GM23338 (cell line): ENCODE data around the gene KRTAP4-16. TPM values are rescaled to one million over a fixed set of nuclear protein-coding genes. Genes with fewer than 3 reads are reported as not detected.

ENCODE experiments used
- ATAC-seq: fragments of 200-7000 bp; cut with Tn5 transposase; 3 replicates; pipeline ENCODE4 v1.9.1; 2020
- DNase-seq: peaks from one replicate; pipeline ENCODE4 v3.0.0-alpha.2; 2015; ENCODE audit warnings: low spot score
- H2AFZ ChIP-seq: fragments of 200-600 bp; sonication (generic); 2 replicates; pipeline ENCODE4 v1.8.0; 2016; ENCODE audit warnings: antibody characterized with exemption, mild to moderate bottlenecking, moderate library complexity
- H3F3A ChIP-seq: fragments of 200-600 bp; sonication (generic); replicated peaks from 2 replicates; pipeline ENCODE4 v1.8.0; 2017; ENCODE audit warnings: antibody characterized with exemption, mixed run types, low read depth
- H3K27ac ChIP-seq: fragments of 200-600 bp; sonication (generic); 2 replicates; pipeline ENCODE4 v1.6.1; 2016; ENCODE audit warnings: low read depth
- H3K27me3 ChIP-seq: fragments of 200-600 bp; sonication (generic); 2 replicates; pipeline ENCODE4 v1.8.0; 2016; ENCODE audit warnings: mild to moderate bottlenecking, mixed run types, moderate library complexity; ENCODE audit not compliant: insufficient read depth
- H3K36me3 ChIP-seq: fragments of 200-600 bp; sonication (generic); 2 replicates; pipeline ENCODE4 v1.8.0; 2016; ENCODE audit warnings: mild to moderate bottlenecking; ENCODE audit not compliant: insufficient read depth
- H3K4me1 ChIP-seq: fragments of 200-600 bp; sonication (generic); 2 replicates; pipeline ENCODE4 v1.8.0; 2016; ENCODE audit warnings: mild to moderate bottlenecking, moderate library complexity; ENCODE audit not compliant: insufficient read depth
- H3K4me2 ChIP-seq: fragments of 200-600 bp; sonication (generic); 2 replicates; pipeline ENCODE4 v1.7.1; 2017; ENCODE audit warnings: mixed run types
- H3K4me3 ChIP-seq: fragments of 200-600 bp; sonication (generic); 2 replicates; pipeline ENCODE4 v1.6.1; 2016; ENCODE audit warnings: mixed run types
- H3K79me2 ChIP-seq: fragments of 200-600 bp; sonication (generic); replicated peaks from 2 replicates; pipeline ENCODE4 v1.8.0; 2017; ENCODE audit warnings: mild to moderate bottlenecking; ENCODE audit not compliant: insufficient read depth
- H3K9me2 ChIP-seq: fragments of 200-600 bp; sonication (generic); 2 replicates; pipeline ENCODE4 v1.8.0; 2017; ENCODE audit not compliant: insufficient read depth
- H4K20me1 ChIP-seq: fragments of 200-600 bp; sonication (generic); replicated peaks from 2 replicates; pipeline ENCODE4 v1.8.0; 2017; ENCODE audit warnings: mild to moderate bottlenecking; ENCODE audit not compliant: insufficient read depth
- H3K27ac Mint-ChIP-seq: 2 replicates; pipeline ENCODE4 v1.8.0; 2020; ENCODE audit warnings: inconsistent platforms, mild to moderate bottlenecking, moderate library complexity, mixed read lengths
- H3K27me3 Mint-ChIP-seq: 3 replicates; pipeline ENCODE4 v1.8.0; 2022; ENCODE audit warnings: low read depth, mild to moderate bottlenecking, moderate library complexity, mixed read lengths, inconsistent platforms; ENCODE audit not compliant: insufficient read depth, poor library complexity
- H3K36me3 Mint-ChIP-seq: 3 replicates; pipeline ENCODE4 v1.8.0; 2021; ENCODE audit warnings: low read depth, mild to moderate bottlenecking, inconsistent platforms, moderate library complexity, mixed read lengths
- H3K4me1 Mint-ChIP-seq: 3 replicates; pipeline ENCODE4 v1.8.0; 2020; ENCODE audit warnings: mild to moderate bottlenecking, inconsistent platforms, mixed read lengths
- H3K4me3 Mint-ChIP-seq: 3 replicates; pipeline ENCODE4 v1.8.0; 2021; ENCODE audit warnings: moderate library complexity, mild to moderate bottlenecking, inconsistent platforms, mixed read lengths
- H3K9me3 Mint-ChIP-seq: 3 replicates; pipeline ENCODE4 v1.8.0; 2020; ENCODE audit warnings: moderate library complexity, mild to moderate bottlenecking, inconsistent platforms, mixed read lengths
- EZH2 ChIP-seq: fragments of 200-600 bp; sonication (generic); IDR thresholded peaks from one replicate; pipeline ENCODE4 v1.8.0; 2017; ENCODE audit warnings: antibody characterized with exemption, mild to moderate bottlenecking, low read depth; ENCODE audit not compliant: unreplicated experiment
- POLR2AphosphoS5 ChIP-seq: IDR thresholded peaks from 2 replicates; pipeline ENCODE4 v1.6.1; 2016; ENCODE audit warnings: antibody characterized with exemption, low read depth
- REST ChIP-seq: IDR thresholded peaks from one replicate; pipeline ENCODE4 v1.6.1; 2018; ENCODE audit warnings: antibody characterized with exemption; ENCODE audit not compliant: unreplicated experiment
- ZNF114 ChIP-seq: fragments of 250-450 bp; sonication (Bioruptor Pico); IDR thresholded peaks from 2 replicates; pipeline ENCODE4 v1.5.0; 2020; ENCODE audit warnings: mild to moderate bottlenecking, moderate library complexity
- polyA plus RNA-seq: library from polyadenylated mRNA; unstranded; fragments of >200 nt; fragmentation: Nextera tagmentation; extraction: Ambion mirVana; gene quantifications from 2 replicates; pipeline ENCODE4 v1.2.1, GENCODE V29; 2016
- total RNA-seq: library from RNA; depleted of rRNA; stranded (reverse); fragments of >200 nt; shearing (Covaris generic); gene quantifications from 2 replicates; pipeline ENCODE4 v1.2.3, GENCODE V29; 2014
- TF ChIP-seq, protein P1 (sequence below), 2 experiments: fragments of 200-600 bp in 1 of 2; sonication (generic) in 1 of 2; conservative IDR thresholded peaks; 2 replicates each; pipeline versions ENCODE4 v1.5.1 to v1.6.1; 2016 to 2017; ENCODE audit warnings: antibody characterized with exemption in 2 of 2, low read depth in 2 of 2, mild to moderate bottlenecking in 2 of 2, moderate library complexity in 1 of 2

KRTAP4-16 gene
- total and polyA plus RNA-seq, 2 experiments from 2014 or later: not detected

DNA sequence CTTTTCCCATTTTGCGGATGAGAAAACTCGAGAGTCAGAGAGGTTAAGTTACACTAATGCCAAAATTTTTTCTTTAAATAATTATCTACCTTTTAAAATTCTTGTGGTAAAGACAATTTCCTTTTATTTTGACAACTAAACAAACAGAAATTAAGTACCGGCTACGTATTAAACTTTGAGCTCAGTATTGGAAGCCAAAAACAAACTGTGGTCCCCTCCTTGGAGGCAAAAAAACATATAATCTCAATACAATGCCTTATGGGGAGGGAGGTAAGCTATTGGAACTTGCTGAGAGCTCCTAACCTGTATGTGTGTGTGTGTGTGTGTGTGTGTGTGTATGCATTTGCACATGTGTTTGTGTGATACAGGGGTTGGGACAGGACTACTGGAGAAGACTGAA, 38.6 kb downstream of the KRTAP4-16 start:
- no peaks in the 10 kb centered on the region for H3K79me2 ChIP-seq
- no peak overlapping the region for H2AFZ ChIP-seq
- no peaks in the 10 kb centered on the region for H3K27me3 Mint-ChIP-seq
- no peak overlapping the region for H3K27ac ChIP-seq
- no peak overlapping the region for H3K4me2 ChIP-seq
- H3K9me3 Mint-ChIP-seq: no peaks in the 10 kb centered on the region
- H3K9me2 ChIP-seq: no peaks in the 10 kb centered on the region; the same call in none of the 2 replicates
- DNase-seq (no peak), ATAC-seq (no peak)
- H3F3A ChIP-seq: no peaks in the 10 kb centered on the region
- H3K27ac Mint-ChIP-seq: no peak overlapping the region
- TF ChIP-seq REST (no peak), ZNF114 (CRISPR knock-in tag) (no peak)
- H3K4me1 Mint-ChIP-seq: peaks cover 4% of the 10 kb centered on the region
- H4K20me1 ChIP-seq: no peaks in the 10 kb centered on the region
- H3K36me3 Mint-ChIP-seq: no peaks in the 10 kb centered on the region
- 0 out of 2 replicates have a peak, but pooled peaks cover 6% of the 10 kb centered on the region for H3K4me1 ChIP-seq
- no peaks in the 10 kb centered on the region for H3K36me3 ChIP-seq
- H3K4me3 ChIP-seq: no peak overlapping the region
- no peaks in the 10 kb centered on the region for H3K27me3 ChIP-seq
- H3K4me3 Mint-ChIP-seq: no peak overlapping the region

GRCh38 chr17:41061964-41062363, 40.0 kb downstream of the KRTAP4-16 start:
- H4K20me1 ChIP-seq: no peaks in the 10 kb centered on the region
- H3K79me2 ChIP-seq: no peaks in the 10 kb centered on the region
- Mint-ChIP-seq H3K27me3 (no peaks in the 10 kb centered on the region), H3K9me3 (0 out of 3 replicates have a peak, but pooled peaks cover 3% of the 10 kb centered on the region), H3K4me3 (no peak overlapping the region), H3K36me3 (no peaks in the 10 kb centered on the region), H3K27ac (no peak overlapping the region), H3K4me1 (peaks cover 4% of the 10 kb centered on the region)
- no peaks in the 10 kb centered on the region for H3K27me3 ChIP-seq
- H3K4me2 ChIP-seq: no peak overlapping the region
- H3K27ac ChIP-seq: no peak overlapping the region
- H3K4me3 ChIP-seq: no peak overlapping the region
- TF ChIP-seq REST (no peak), POLR2AphosphoS5 (no peak), EZH2 (no peak)
- TF ChIP-seq, protein P1, sequence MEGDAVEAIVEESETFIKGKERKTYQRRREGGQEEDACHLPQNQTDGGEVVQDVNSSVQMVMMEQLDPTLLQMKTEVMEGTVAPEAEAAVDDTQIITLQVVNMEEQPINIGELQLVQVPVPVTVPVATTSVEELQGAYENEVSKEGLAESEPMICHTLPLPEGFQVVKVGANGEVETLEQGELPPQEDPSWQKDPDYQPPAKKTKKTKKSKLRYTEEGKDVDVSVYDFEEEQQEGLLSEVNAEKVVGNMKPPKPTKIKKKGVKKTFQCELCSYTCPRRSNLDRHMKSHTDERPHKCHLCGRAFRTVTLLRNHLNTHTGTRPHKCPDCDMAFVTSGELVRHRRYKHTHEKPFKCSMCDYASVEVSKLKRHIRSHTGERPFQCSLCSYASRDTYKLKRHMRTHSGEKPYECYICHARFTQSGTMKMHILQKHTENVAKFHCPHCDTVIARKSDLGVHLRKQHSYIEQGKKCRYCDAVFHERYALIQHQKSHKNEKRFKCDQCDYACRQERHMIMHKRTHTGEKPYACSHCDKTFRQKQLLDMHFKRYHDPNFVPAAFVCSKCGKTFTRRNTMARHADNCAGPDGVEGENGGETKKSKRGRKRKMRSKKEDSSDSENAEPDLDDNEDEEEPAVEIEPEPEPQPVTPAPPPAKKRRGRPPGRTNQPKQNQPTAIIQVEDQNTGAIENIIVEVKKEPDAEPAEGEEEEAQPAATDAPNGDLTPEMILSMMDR (conservative IDR thresholded peaks at IDR 0.05; ENCODE audit: low read depth in 2 of 2): no peak
- H3F3A ChIP-seq: no peaks in the 10 kb centered on the region
- 0 out of 2 replicates have a peak, but pooled peaks cover 6% of the 10 kb centered on the region for H3K4me1 ChIP-seq
- DNase-seq (no peak), ATAC-seq (no peak)
- no peaks in the 10 kb centered on the region; the same call in 1 of the 2 replicates for H3K9me2 ChIP-seq
- no peaks in the 10 kb centered on the region for H3K36me3 ChIP-seq
- H2AFZ ChIP-seq: no peak overlapping the region
